ENCODE results near the gene MRPS31. TPM values are rescaled to one million over a fixed set of nuclear protein-coding genes. Genes with fewer than 3 reads are reported as not detected.
A peak's percentile ranks its signal among the peaks of the same experiment; 100 is the strongest.

The MRPS31 gene
- 10 to 100 TPM; 20.9 to 36.5 (median 29.4) TPM for polyA plus RNA-seq (ENCODE audit: insufficient read length in 10 of 10)
- long read RNA-seq, donor 1, transcript MRPS31-201 (7 exons, 1,462 nt), result major isoform, 14 of 14 reads
- long read RNA-seq, donor 1, partial matches to known transcripts, result 0 of 14 reads
- long read RNA-seq, donor 1, other reads (novel, unspliced or antisense), result 0 of 14 reads
- long read RNA-seq, donor 2, transcript MRPS31-201 (7 exons, 1,462 nt), result major isoform, 11 of 16 reads
- long read RNA-seq, donor 2, partial matches to known transcripts, result 5 of 16 reads
- long read RNA-seq, donor 2, other reads (novel, unspliced or antisense), result 0 of 16 reads
- long read RNA-seq, donor 3, result 0 reads
- long read RNA-seq, donor 4, transcript MRPS31-201 (7 exons, 1,462 nt), result major isoform, 6 of 7 reads
- long read RNA-seq, donor 4, partial matches to known transcripts, result 0 of 7 reads
- long read RNA-seq, donor 4, other reads (novel, unspliced or antisense), result 0 of 7 reads
- long read RNA-seq, donor 5, transcript MRPS31-201 (7 exons, 1,462 nt), result major isoform, 17 of 18 reads
- long read RNA-seq, donor 5, partial matches to known transcripts, result 0 of 18 reads
- long read RNA-seq, donor 5, other reads (novel, unspliced or antisense), result 0 of 18 reads
- long read RNA-seq, donor 6, transcript MRPS31-201 (7 exons, 1,462 nt), result major isoform, 8 of 11 reads
- long read RNA-seq, donor 6, partial matches to known transcripts, result 0 of 11 reads
- long read RNA-seq, donor 6, other reads (novel, unspliced or antisense), result 0 of 11 reads
- long read RNA-seq, donor 7, transcript MRPS31-201 (7 exons, 1,462 nt), result major isoform, 7 of 9 reads
- long read RNA-seq, donor 7, partial matches to known transcripts, result 0 of 9 reads
- long read RNA-seq, donor 7, other reads (novel, unspliced or antisense), result 0 of 9 reads
- long read RNA-seq, donor 8, partial matches to known transcripts, result 0 of 3 reads
- long read RNA-seq, donor 8, other reads (novel, unspliced or antisense), result 0 of 3 reads
- long read RNA-seq, donor 9, partial matches to known transcripts, result 0 of 2 reads
- long read RNA-seq, donor 9, other reads (novel, unspliced or antisense), result 0 of 2 reads

DNA sequence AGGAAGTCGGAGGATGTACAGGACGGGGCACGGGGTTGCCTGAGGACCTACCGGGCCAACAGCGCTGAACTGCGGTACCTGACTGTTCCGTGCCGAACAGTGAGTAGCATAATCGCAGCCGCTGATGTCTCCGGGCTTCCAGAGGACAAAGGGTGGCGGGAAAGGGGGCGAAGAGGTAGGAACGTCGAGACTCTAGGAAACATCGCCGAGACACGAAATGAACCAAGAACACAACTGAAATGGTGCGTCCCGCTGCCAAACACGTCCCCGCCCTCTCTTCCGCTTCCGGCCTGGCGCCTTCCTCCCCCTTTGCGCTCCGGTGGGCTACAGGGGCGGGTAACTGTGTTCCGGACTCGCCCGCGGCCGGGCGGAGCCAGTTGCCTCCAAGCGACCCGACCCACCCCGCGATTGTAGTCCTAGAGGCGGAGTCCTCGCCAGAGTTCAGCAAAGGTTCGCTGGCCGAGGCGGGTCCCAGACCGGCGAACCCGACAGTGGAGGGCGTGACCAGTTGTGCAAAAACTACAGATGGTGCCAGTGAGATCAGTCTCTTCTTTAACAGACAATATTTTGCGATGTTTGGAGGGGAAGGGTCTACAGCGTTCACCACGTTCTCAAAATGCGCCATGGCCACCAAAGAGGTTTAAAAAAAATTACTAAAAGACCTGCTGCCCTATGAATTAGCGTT is at the start of gene MRPS31:
Gene MRPS31 (minus strand): TSS at position 257 of the 685 bp plus-strand sequence. CDS start 54 bp downstream, at position 203.
- peak; percentile 89 to 97 (median 96) for DNase-seq

- no peak for DNase-seq
These were observed 48.9 kb upstream of the MRPS31 start for GRCh38 chr13:40819797-40820315.

GRCh38 chr13:40818926-40819325 is 47.9 kb upstream of the MRPS31 start:
- DNase-seq, result no peak

DNA sequence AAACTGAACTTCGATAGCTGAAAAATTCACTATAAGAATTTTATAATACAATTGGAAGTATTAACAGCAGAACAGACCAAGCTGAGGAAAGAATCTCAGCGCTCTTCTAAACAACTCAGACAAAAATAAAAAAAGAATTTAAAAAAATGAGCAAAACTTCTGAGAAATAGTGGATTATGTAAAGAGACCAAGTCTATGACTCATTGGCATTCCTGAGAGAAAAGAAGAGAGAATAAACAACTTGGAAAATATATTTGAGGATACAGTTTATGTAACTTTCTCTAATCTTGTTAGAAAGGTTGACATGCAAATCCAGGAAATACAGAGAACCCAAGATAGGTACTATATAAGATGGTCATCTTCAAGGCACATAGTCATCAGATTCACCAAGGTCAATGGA is 43.8 kb upstream of the MRPS31 start:
- DNase-seq, result no peak

DNA sequence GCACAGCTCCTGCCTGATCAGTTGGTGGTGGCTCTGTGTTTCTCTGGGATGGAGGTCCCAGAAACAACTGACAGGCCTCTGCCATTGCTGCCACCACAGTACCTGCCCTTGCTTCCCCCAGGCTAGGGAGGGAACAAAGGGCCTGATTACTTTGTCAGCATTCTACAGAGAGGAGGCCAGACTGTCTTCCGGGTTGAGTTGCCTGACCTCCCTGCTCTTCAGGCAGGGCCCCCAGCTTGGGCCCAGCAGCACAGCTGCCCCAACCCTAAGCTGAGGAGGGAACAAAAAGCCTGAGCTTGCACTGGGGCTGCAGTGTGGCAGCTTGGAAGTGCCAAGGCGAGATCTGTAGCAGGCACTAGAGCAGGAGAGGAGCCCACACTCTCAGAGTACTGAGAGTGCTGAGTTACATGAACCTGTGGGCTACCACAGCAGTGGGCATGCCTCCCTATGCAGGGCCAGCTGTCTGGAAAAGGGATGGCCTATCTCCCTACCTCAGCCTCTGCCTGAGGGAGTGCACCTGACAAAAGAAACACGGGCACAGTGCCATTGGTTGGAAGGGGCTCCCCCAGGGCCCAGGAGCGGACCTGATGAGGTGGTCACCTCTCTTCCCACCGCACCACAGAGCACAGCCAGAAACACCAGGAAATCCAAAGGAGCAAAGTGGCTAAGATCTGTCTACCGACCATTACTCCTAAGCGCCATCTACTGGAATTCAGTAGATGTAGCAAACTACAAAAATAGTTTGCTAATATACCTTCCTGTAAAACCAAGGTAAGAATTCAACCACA is 42.9 kb upstream of the MRPS31 start:
- no peak for DNase-seq

DNA sequence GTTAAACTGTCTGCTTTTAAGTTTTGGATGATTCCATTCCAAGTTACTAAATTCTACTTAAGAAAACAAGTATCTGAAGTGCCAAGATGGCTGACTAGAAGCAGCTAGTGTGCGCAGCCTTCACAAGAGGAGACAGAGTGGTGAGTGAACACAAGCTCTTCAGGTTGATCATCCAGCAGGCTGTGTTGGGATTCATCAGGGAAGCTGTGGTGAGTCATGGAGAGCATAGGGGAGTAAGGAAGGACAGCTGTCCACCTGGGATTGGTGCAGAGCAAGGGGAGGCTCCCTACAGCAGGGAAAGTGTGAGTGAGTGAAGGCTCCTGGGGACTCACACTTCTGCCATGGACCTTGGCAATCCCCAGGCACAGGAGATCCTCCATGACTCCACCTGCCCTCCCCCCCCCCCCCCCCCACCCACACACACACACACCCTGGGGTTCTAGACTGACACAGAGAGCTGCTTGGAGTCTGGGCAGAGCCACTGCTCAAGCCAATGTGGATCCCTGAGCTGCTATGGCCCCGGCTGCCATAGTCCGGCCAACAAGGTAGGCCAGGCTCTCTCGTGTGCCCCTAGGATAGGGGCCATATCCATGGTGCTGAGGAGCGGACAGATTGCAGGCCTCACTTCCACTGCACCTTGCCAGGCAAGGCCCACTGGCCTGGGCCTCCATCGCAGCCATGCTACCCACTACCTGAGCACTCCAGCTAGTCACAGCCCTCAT is 41.9 kb upstream of the MRPS31 start:
- DNase-seq, result no peak

GRCh38 chr13:40812102-40812501 is 41.1 kb upstream of the MRPS31 start:
- DNase-seq, result no peak

DNA sequence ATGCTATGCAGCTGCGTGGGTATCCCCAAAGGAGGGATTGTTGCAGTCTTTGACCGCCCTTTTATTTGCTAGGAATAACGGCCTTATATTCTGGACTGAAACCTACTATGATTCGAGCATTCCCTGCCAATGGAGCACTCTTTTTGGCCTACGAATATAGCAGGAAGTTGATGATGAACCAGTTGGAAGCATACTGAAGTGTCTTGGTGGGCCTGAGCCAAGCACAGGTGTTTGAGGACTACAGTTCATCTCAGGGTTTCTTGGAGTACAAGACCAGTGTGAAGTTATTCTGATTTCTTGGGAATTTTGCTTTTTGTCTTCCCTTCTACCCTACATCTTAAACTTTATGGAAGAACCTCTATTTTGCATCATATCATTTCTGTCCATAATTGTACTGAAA is 38.5 kb upstream of the MRPS31 start:
- DNase-seq, result peak in 1 of 3 donors; percentile 6

- no peak for DNase-seq
These were observed 35.3 kb upstream of the MRPS31 start for GRCh38 chr13:40806241-40806640.

DNA sequence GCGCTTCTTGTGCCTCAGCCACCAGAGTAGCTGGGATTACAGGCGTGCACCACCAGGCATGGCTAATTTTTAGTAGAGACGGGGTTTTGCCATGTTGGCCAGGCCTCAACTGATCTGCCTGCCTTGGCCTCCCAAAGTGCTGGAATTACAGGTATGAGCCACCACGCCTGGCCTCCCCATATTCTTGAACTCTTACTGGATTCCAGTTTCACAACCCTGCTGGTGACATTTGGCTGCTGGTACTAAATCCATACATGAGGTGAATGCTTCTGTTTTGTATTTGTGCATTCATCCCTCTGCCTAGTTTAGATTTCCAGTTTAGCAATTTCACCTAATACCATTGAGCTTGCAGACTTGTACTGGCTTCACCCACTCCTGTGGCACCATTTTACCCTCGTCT is 32.3 kb upstream of the MRPS31 start:
- DNase-seq, result no peak

GRCh38 chr13:40801255-40802217 is 30.5 kb upstream of the MRPS31 start:
- DNase-seq, result no peak

DNA sequence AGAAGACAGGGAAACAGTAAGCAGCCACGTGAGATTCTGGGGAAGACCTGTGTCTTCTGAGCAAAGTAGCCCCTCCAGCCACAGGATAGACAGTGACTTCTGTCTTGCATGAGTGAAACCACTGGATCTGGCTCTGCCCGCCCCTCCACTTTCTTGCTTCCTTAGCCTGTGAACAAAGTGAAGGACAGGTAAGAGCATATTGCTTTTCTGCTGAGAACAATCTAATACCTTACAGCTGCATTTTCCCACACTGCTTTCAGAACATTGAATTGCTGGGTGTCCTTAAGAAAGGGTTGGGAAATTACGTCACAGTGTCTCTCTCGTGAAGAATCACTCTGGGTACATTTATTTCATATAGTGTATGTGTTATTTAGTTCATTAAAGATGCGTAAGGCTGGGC is 29.6 kb upstream of the MRPS31 start:
- DNase-seq, result no peak

DNA sequence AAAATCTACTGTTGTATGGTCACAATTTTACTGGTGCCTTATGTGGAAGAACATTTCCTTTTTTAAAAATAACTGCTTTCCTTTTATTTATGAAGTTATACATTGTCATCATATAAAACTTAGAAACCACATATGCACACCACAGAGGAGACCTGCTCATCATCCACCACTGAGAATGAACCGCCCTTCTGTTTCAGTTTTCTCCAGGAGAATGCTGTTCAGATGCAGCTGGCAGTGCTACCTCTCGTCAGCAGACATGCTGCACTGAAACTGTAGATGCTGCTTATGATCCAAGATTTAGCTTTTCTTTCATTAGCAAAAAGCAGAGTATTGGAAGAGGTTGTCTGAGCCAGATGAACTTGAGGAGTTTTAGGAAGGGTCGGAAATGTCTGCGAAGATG is 28.5 kb upstream of the MRPS31 start:
- DNase-seq, result no peak

DNA sequence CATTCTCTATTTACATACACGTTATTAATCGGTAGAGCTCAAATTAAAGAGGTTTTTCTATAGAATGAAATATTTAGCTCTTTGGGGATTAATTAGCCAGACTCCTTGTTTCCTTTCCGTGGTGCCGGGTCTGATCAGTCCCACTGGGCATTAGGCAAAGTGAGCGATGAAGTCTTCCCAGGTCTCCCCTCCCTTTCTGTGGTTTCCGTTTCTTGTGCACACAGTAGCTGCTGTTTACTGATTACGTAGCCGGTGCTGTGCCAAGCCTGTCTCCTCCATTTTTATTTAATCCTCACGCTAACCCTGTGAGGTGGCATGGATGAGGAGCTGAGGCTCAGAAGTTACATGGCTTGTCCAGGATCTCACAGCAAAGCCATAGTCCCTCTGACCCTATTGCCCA is 27.4 kb upstream of the MRPS31 start:
- DNase-seq, result no peak

DNA sequence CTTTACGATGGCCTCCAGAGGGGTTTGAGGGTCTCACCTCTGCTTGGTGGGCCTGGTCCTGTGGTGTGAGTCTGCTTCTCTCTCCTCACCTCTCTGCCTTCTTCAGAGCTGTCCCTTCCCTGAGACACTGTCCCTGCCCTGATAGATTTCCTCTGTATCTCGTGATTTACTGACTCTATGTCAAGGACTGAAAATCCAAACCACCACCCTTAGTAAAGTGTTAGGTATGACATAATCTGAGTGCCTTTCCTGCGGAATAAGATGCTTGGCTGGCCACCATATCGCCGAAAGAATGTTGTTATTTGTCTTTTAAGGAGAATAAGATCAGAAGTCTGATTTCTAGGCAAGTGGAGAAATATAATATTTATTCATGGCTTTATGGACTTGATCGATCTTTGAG is 25.7 kb upstream of the MRPS31 start:
- no peak for DNase-seq

DNA sequence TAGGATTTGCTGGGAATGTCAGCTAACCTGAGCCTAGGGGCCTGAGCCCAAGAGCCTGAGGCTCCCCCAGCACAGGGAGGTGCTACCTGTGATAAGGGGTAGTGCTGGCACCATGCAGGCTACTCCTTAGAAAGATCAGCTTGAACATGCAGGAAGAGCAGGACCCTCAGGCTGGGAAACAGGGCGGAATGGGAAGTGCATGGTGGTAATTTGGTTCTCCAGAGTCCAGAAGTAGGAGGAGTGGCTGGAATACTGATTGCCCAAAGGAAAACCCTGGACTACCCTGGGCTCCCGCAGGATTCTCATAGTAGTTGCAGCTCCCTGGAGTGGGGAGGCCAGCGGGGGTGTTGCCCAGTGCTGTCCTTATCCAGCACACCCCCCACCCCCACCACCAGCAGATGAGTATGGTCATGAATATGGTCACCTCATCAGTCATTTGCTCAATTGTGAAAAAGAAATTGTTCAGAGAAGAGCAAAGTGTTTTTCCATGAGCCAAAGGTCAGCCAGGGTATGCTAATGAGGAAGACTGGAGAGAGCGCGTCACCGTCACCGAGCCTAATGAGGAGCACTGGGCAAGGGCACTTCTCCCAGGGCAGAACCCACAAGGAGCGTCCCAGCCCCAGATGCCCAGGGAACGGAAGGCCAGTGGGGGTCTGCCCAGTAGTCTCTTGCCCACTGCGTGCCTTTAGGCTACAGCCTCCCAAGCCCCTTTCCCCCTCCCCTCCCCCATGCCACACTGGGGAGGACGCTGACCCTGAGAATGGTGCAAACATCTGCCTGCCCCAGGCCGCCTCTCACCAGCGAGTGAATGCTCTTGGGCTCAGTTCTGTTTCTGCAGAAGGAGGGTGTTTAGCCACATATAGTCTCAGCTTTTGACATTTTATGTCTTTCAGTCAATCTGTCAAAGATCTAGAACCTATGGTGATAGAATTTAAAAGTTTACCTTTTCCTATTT is 23.7 kb upstream of the MRPS31 start:
- DNase-seq, result no peak

DNA sequence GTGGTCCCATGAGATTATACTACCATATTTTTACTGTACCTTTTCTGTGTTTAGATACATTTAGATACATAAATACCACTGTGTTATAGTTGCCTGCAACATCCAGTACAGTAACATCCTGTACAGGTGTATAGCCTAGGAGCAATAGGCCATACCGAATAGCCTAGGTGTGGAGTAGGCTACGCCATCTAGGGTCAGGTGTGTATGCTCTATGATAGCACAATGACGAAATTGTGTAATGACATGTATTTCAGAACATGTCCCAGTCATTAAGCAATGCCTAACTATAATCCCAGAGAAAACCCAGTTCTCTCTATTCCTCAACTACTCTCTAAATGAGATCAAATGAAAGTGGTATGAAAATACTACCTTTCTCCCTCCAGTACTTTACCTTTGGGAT is 22.3 kb upstream of the MRPS31 start:
- DNase-seq, result no peak

All from muscle of back (tissue), 13 donors.